SK-N-SH treated with all-trans-retinoic acid at 6 μM for 48 hours (cell line): Measurements from ENCODE around the gene KCNE3.

Experiments
- ATAC-seq: fragments of 200-7000 bp; cut with Tn5 transposase; 3 replicates; pipeline ENCODE4 v1.9.1; 2020; ENCODE audit warnings: mild to moderate bottlenecking, moderate library complexity
- CSDC2 ChIP-seq: fragments of 250-450 bp; sonication (Bioruptor Pico); IDR thresholded peaks from 2 replicates; pipeline ENCODE4 v1.5.0; 2020; ENCODE audit warnings: mild to moderate bottlenecking, moderate library complexity
- ESRRG ChIP-seq: fragments of 250-450 bp; sonication (Bioruptor Pico); IDR thresholded peaks from 2 replicates; pipeline ENCODE4 v1.6.1; 2021; ENCODE audit warnings: mild to moderate bottlenecking
- GLIS3 ChIP-seq: fragments of 250-450 bp; sonication (Bioruptor Pico); IDR thresholded peaks from 2 replicates; pipeline ENCODE4 v1.5.0; 2020; ENCODE audit warnings: mild to moderate bottlenecking, moderate library complexity
- ISL1 ChIP-seq: fragments of 250-450 bp; sonication (Bioruptor Pico); IDR thresholded peaks from 2 replicates; pipeline ENCODE4 v2.1.2; 2022; ENCODE audit warnings: mild to moderate bottlenecking, moderate library complexity
- OSR1 ChIP-seq: fragments of 250-450 bp; sonication (Bioruptor Pico); IDR thresholded peaks from 2 replicates; pipeline ENCODE4 v1.8.0; 2022; ENCODE audit warnings: moderate library complexity, mild to moderate bottlenecking, inconsistent platforms
- PPARA ChIP-seq: fragments of 250-450 bp; sonication (Bioruptor Pico); IDR thresholded peaks from 2 replicates; pipeline ENCODE4 v1.5.0; 2020; ENCODE audit warnings: mild to moderate bottlenecking, borderline replicate concordance
- RARB ChIP-seq: fragments of 250-450 bp; sonication (Bioruptor Pico); IDR thresholded peaks from 2 replicates; pipeline ENCODE4 v1.8.0; 2021; ENCODE audit warnings: mild to moderate bottlenecking, moderate library complexity
- SNAI2 ChIP-seq: fragments of 250-450 bp; sonication (Bioruptor Pico); IDR thresholded peaks from 2 replicates; pipeline ENCODE4 v1.5.0; 2020; ENCODE audit warnings: mild to moderate bottlenecking, moderate library complexity
- TSHZ2 ChIP-seq: fragments of 250-450 bp; sonication (Bioruptor Pico); IDR thresholded peaks from 2 replicates; pipeline ENCODE4 v1.5.0; 2020; ENCODE audit warnings: mild to moderate bottlenecking, moderate library complexity
- ZC3H10 ChIP-seq: fragments of 250-450 bp; sonication (Bioruptor Pico); IDR thresholded peaks from 2 replicates; pipeline ENCODE4 v1.5.1; 2021; ENCODE audit warnings: mild to moderate bottlenecking, moderate library complexity
- ZFP30 ChIP-seq: fragments of 450-650 bp; formaldehyde crosslinking; IDR thresholded peaks from 2 replicates; pipeline ENCODE4 v1.5.0; 2022; ENCODE audit warnings: mild to moderate bottlenecking, moderate library complexity
- ZNF565 ChIP-seq: fragments of 450-650 bp; formaldehyde crosslinking; conservative IDR thresholded peaks from 2 replicates; pipeline ENCODE4 v1.5.0; 2020; ENCODE audit warnings: low read depth, mild to moderate bottlenecking, moderate library complexity
- ZNF70 ChIP-seq: fragments of 450-650 bp; formaldehyde crosslinking; IDR thresholded peaks from 2 replicates; pipeline ENCODE4 v1.5.0; 2020; ENCODE audit warnings: mild to moderate bottlenecking, moderate library complexity
- ZNF8 ChIP-seq: fragments of 450-650 bp; formaldehyde crosslinking; IDR thresholded peaks from 2 replicates; pipeline ENCODE4 v1.5.0; 2020; ENCODE audit warnings: mild to moderate bottlenecking, moderate library complexity
- TF ChIP-seq, protein P1 (sequence below): fragments of 250-450 bp; sonication (Bioruptor Pico); IDR thresholded peaks from 2 replicates; pipeline ENCODE4 v1.5.1; 2020; ENCODE audit warnings: low read depth, mild to moderate bottlenecking, moderate library complexity
- TF ChIP-seq, protein P2 (sequence below): fragments of 250-450 bp; sonication (Bioruptor Pico); IDR thresholded peaks from 2 replicates; pipeline ENCODE4 v1.8.0; 2021; ENCODE audit warnings: low read depth, mild to moderate bottlenecking, moderate library complexity, borderline replicate concordance
- TF ChIP-seq, protein P3 (sequence below): fragments of 250-450 bp; sonication (Bioruptor Pico); IDR thresholded peaks from 2 replicates; pipeline ENCODE4 v1.5.1; 2021; ENCODE audit warnings: mild to moderate bottlenecking, moderate library complexity
- TF ChIP-seq, protein P4 (sequence below): fragments of 250-450 bp; sonication (Bioruptor Pico); IDR thresholded peaks from 2 replicates; pipeline ENCODE4 v1.8.0; 2020; ENCODE audit warnings: mild to moderate bottlenecking, moderate library complexity, borderline replicate concordance

Gene KCNE3

DNA sequence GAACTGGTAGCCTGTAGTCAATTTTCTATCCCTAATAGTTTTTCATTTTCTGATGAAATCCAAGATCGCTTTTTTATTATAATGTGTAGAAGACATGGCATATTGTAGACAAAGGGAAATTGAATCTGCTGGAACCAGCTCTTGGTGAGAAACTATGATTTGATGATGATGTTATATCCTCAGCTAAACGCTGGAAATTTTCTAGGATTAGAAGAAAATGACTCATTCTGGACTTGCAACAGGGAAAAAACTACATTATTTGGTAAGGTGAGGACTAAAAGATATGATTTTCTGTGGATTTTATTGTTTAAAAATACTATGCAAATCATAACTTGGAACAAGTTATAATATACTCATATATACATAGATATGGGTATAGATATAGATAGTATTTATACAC is 55.0 kb downstream of the KCNE3 start:
- no peak for TF ChIP-seq ZFP30 (CRISPR knock-in tag)
- TF ChIP-seq ZNF8 (CRISPR knock-in tag): no peak
- TF ChIP-seq, protein P1, sequence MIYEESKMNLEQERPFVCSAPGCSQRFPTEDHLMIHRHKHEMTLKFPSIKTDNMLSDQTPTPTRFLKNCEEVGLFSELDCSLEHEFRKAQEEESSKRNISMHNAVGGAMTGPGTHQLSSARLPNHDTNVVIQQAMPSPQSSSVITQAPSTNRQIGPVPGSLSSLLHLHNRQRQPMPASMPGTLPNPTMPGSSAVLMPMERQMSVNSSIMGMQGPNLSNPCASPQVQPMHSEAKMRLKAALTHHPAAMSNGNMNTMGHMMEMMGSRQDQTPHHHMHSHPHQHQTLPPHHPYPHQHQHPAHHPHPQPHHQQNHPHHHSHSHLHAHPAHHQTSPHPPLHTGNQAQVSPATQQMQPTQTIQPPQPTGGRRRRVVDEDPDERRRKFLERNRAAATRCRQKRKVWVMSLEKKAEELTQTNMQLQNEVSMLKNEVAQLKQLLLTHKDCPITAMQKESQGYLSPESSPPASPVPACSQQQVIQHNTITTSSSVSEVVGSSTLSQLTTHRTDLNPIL (CRISPR knock-in tag): no peak
- no peak for TF ChIP-seq PPARA (CRISPR knock-in tag)
- no peak for TF ChIP-seq OSR1 (CRISPR knock-in tag)
- TF ChIP-seq ZNF565 (CRISPR knock-in tag): no peak
- TF ChIP-seq RARB: no peak
- no peak for TF ChIP-seq SNAI2
- no peak for TF ChIP-seq ZC3H10 (CRISPR knock-in tag)
- TF ChIP-seq, protein P2, sequence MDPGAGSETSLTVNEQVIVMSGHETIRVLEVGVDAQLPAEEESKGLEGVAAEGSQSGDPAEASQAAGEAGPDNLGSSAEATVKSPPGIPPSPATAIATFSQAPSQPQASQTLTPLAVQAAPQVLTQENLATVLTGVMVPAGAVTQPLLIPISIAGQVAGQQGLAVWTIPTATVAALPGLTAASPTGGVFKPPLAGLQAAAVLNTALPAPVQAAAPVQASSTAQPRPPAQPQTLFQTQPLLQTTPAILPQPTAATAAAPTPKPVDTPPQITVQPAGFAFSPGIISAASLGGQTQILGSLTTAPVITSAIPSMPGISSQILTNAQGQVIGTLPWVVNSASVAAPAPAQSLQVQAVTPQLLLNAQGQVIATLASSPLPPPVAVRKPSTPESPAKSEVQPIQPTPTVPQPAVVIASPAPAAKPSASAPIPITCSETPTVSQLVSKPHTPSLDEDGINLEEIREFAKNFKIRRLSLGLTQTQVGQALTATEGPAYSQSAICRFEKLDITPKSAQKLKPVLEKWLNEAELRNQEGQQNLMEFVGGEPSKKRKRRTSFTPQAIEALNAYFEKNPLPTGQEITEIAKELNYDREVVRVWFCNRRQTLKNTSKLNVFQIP (CRISPR knock-in tag): no peak
- TF ChIP-seq GLIS3 (CRISPR knock-in tag): no peak
- TF ChIP-seq, protein P3, sequence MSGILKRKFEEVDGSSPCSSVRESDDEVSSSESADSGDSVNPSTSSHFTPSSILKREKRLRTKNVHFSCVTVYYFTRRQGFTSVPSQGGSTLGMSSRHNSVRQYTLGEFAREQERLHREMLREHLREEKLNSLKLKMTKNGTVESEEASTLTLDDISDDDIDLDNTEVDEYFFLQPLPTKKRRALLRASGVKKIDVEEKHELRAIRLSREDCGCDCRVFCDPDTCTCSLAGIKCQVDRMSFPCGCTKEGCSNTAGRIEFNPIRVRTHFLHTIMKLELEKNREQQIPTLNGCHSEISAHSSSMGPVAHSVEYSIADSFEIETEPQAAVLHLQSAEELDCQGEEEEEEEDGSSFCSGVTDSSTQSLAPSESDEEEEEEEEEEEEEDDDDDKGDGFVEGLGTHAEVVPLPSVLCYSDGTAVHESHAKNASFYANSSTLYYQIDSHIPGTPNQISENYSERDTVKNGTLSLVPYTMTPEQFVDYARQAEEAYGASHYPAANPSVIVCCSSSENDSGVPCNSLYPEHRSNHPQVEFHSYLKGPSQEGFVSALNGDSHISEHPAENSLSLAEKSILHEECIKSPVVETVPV (CRISPR knock-in tag): no peak
- no peak for TF ChIP-seq ZNF70 (CRISPR knock-in tag)
- no peak for TF ChIP-seq ISL1
- TF ChIP-seq TSHZ2 (CRISPR knock-in tag): no peak
- TF ChIP-seq CSDC2 (CRISPR knock-in tag): no peak
- TF ChIP-seq, protein P4, sequence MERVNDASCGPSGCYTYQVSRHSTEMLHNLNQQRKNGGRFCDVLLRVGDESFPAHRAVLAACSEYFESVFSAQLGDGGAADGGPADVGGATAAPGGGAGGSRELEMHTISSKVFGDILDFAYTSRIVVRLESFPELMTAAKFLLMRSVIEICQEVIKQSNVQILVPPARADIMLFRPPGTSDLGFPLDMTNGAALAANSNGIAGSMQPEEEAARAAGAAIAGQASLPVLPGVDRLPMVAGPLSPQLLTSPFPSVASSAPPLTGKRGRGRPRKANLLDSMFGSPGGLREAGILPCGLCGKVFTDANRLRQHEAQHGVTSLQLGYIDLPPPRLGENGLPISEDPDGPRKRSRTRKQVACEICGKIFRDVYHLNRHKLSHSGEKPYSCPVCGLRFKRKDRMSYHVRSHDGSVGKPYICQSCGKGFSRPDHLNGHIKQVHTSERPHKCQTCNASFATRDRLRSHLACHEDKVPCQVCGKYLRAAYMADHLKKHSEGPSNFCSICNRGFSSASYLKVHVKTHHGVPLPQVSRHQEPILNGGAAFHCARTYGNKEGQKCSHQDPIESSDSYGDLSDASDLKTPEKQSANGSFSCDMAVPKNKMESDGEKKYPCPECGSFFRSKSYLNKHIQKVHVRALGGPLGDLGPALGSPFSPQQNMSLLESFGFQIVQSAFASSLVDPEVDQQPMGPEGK (CRISPR knock-in tag): no peak
- TF ChIP-seq ESRRG (CRISPR knock-in tag): no peak
- no peak for ATAC-seq

GRCh38 chr11:74409633-74410032 is 57.7 kb downstream of the KCNE3 start:
- ATAC-seq: no peak
- no peak for TF ChIP-seq ESRRG (CRISPR knock-in tag)
- TF ChIP-seq, protein P1 (CRISPR knock-in tag): no peak
- TF ChIP-seq, all 23 proteins: peak for 0
